ENCODE data around the gene CELSR1.

DNA sequence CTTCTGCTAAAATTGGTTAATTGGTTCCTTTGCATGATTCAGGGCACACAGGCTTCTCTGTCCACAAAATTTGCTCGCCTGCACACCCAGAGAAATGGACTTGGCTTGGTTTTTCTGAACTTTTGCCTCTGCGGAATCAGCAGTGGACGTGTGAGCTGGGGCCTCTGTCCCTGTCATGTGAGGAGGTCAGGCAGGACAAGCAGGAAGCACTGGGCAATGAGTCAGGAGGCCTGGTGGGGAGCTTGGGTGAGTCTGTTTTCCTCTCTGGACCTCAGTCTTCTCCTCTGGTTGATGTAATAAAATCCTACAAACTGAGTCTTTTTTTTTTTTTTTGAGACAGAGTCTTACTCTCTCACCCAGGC lies 10.4 kb upstream of the CELSR1 start:
- TF ChIP-seq CTCF (IDR thresholded peaks at IDR 0.05) (no peak), POLR2A (IDR thresholded peaks at IDR 0.05) (no peak), POLR2AphosphoS5 (IDR thresholded peaks at IDR 0.05; ENCODE audit: insufficient read depth in 1 of 2, low read depth in 1 of 2) (peak in 1 of 2 donors; percentile 11)

Data from vagina (tissue), 2 donors.